ENCODE measurements around the gene ATG7.
"Not testable (repeated sequence)": the region's sequence is repeated elsewhere in the genome, so short reads cannot be mapped to it uniquely, and the experiment has no call there.

Gene ATG7

DNA sequence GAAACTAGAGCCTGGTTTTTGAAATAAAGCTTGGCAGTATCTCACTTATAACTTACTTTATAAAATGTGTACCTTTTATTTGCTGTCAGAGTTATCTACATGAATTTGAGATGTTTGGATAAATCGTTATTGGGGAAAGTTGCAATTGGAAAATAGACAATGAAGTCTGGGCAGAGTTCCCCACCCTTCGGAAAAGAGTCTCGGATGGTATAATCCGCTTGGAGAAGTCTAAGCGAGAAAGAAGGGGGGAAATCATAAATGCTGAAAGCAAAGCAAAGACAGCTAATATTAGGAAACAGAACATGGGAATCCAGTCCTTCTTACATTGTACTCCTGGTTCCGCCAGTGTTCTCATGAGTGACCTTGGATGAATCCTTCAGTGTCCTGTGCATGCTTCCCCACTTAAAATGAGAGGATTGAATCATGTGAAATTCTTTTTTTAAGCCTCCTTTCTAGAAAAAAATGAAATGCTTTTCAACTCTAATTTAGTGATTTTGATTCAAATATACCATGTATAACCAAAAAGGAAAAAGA lies 162.4 kb downstream of the ATG7 start:
- no peak for DNase-seq
- Histone ChIP-seq H3K4me3 (ENCODE audit: low read depth, low read length) (no peak overlapping the region), H3K36me3 (no peaks in the 10 kb centered on the region), H3K27ac (no peak overlapping the region), H3K9me3 (ENCODE audit: severe bottlenecking) (no peaks in the 10 kb centered on the region), H3K27me3 (ENCODE audit: insufficient read depth, low read depth, severe bottlenecking) (no peaks in the 10 kb centered on the region)
- TF ChIP-seq, protein P1, sequence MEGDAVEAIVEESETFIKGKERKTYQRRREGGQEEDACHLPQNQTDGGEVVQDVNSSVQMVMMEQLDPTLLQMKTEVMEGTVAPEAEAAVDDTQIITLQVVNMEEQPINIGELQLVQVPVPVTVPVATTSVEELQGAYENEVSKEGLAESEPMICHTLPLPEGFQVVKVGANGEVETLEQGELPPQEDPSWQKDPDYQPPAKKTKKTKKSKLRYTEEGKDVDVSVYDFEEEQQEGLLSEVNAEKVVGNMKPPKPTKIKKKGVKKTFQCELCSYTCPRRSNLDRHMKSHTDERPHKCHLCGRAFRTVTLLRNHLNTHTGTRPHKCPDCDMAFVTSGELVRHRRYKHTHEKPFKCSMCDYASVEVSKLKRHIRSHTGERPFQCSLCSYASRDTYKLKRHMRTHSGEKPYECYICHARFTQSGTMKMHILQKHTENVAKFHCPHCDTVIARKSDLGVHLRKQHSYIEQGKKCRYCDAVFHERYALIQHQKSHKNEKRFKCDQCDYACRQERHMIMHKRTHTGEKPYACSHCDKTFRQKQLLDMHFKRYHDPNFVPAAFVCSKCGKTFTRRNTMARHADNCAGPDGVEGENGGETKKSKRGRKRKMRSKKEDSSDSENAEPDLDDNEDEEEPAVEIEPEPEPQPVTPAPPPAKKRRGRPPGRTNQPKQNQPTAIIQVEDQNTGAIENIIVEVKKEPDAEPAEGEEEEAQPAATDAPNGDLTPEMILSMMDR (IDR thresholded peaks at IDR 0.05; ENCODE audit: low read depth, low read length): no peak

DNA sequence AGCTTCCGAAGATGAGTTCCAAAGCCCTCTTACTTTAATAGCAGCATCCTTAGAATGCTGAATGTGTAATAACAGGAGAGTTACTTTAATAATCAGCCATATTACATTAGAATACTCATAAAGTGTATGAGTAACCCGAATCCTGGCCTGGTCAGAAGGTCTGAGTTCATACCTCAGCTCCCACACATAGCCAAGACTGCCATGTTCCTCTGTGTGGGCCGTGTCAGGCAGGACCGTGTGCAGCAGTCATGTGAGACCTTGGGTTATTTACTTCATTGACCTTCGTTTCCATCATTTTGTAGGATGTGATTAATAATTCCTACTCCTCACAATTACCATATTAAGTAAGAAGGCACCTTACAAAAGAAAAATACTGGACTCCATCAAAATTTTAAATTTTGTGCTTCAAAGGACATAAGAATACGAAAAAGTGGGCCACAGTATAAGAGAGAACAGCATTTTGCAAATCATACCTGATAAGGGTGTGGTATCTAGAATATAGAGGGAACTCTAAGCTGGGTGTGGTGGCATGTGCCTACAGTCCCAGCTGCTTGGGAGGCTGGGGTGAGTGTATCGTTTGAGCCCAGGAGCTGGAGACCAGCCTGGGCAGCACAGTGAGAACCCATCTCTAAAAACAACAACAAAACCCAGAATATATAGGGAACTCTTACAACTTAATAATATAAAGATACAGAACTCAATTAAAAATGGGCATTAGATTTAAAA lies 163.4 kb downstream of the ATG7 start:
- no peak for DNase-seq
- no peaks in the 10 kb centered on the region for H3K9me3 ChIP-seq (ENCODE audit: severe bottlenecking)
- no peaks in the 10 kb centered on the region for H3K36me3 ChIP-seq
- TF ChIP-seq, protein P1 (IDR thresholded peaks at IDR 0.05; ENCODE audit: low read depth, low read length): no peak
- H3K27me3 ChIP-seq (ENCODE audit: insufficient read depth, low read depth, severe bottlenecking): no peaks in the 10 kb centered on the region
- H3K27ac ChIP-seq: no peak overlapping the region
- H3K4me3 ChIP-seq (ENCODE audit: low read depth, low read length): no peak overlapping the region

DNA sequence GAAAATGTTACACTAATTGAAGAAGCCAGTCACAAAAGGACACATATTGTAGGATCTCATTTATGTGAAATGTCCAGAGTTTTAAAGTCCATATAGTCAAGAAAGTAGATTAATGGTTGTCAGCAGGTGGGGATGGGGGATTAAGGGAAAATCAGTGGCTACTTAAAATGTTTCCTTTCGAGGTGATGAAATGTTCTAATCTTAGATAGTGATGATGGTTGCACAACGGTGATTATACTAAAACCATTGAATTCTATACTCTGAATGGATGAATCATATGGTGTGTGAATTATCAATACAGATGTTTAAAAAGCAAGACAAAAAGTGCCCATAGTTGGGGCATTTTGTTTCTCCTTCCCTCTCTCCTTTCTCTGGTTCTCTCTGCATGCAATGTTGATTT lies 164.6 kb downstream of the ATG7 start:
- H3K27ac ChIP-seq: no peak overlapping the region
- no peaks in the 10 kb centered on the region for H3K36me3 ChIP-seq
- no peaks in the 10 kb centered on the region for H3K27me3 ChIP-seq (ENCODE audit: insufficient read depth, low read depth, severe bottlenecking)
- no peak overlapping the region for H3K4me3 ChIP-seq (ENCODE audit: low read depth, low read length)
- no peak for DNase-seq
- TF ChIP-seq, protein P1 (IDR thresholded peaks at IDR 0.05; ENCODE audit: low read depth, low read length): no peak
- no peaks in the 10 kb centered on the region for H3K9me3 ChIP-seq (ENCODE audit: severe bottlenecking)

DNA sequence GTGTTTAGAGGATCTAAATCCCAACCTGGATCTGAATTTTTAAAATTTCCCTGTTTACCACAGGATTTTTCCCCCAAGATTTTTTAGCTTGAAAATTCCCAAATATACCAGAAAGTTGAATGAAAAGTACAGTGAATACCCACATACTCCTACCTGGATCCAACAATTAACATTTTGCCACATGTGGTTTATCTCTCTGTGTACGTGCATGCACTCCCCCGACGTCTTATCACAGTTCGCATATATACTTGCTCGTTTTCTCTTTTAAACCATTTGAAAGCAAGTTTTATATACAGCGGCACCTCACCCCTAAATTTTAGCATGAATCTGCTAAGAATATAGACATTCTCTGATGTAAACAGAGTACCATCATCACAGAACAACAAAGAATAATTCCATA lies 165.3 kb downstream of the ATG7 start:
- H3K27me3 ChIP-seq (ENCODE audit: insufficient read depth, low read depth, severe bottlenecking): no peaks in the 10 kb centered on the region
- no peak overlapping the region for H3K27ac ChIP-seq
- no peaks in the 10 kb centered on the region for H3K9me3 ChIP-seq (ENCODE audit: severe bottlenecking)
- no peak for DNase-seq
- TF ChIP-seq, protein P1 (IDR thresholded peaks at IDR 0.05; ENCODE audit: low read depth, low read length): no peak
- H3K36me3 ChIP-seq: no peaks in the 10 kb centered on the region
- no peak overlapping the region for H3K4me3 ChIP-seq (ENCODE audit: low read depth, low read length)

DNA sequence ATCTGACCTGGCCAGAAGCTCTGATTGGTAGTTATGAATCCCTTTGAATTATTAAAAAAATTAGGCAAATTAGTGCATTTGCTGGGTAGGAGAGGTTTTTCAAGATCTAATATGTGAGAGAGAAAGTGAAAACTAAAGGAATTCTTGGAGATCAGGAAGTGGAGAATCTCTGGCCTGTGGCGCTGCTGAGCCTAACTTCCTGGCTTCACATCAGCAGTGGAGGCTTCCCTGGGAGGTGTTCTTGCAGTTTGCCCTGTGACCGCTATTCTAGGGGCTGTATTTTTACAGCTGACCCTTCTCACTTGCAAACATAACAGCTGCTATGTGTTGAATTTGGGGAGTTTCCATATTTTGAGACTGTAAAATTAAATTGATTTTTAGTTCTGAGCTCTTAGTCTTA lies 166.4 kb downstream of the ATG7 start:
- no peaks in the 10 kb centered on the region for H3K27me3 ChIP-seq (ENCODE audit: insufficient read depth, low read depth, severe bottlenecking)
- DNase-seq: no peak
- H3K9me3 ChIP-seq (ENCODE audit: severe bottlenecking): no peaks in the 10 kb centered on the region
- TF ChIP-seq, protein P1 (IDR thresholded peaks at IDR 0.05; ENCODE audit: low read depth, low read length): no peak
- no peaks in the 10 kb centered on the region for H3K36me3 ChIP-seq
- H3K27ac ChIP-seq: no peak overlapping the region
- H3K4me3 ChIP-seq (ENCODE audit: low read depth, low read length): no peak overlapping the region

DNA sequence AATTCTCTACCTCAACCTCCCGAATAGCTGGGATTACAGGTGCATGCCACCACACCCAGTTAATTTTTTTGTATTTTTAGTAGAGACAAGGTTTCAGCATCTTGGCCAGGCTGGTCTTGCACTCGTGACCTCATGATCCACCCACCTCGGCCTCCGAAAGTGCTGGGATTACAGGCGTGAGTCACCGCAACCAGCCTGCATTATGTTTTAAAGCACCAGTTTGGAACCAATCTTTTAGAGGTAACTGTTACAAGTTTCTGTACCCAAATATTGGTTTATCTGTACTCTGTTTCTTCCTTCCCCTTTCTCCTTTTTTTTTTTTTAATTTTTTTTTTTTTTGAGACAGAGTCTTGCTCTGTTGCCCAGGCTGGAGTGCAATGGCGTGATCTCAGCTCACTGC lies 169.1 kb downstream of the ATG7 start:
- not testable (repeated sequence) for H3K27me3 ChIP-seq (ENCODE audit: insufficient read depth, low read depth, severe bottlenecking); H3K9me3 ChIP-seq (ENCODE audit: severe bottlenecking); DNase-seq; H3K36me3 ChIP-seq; H3K27ac ChIP-seq; H3K4me3 ChIP-seq (ENCODE audit: low read depth, low read length)
